OCI-LY3 (cell line): ENCODE data around the gene OR52A5.

Experiments used
- H2AFZ ChIP-seq: fragments of 200-600, 300-600 bp; shearing (Covaris generic); 2 replicates; pipeline ENCODE4 v1.6.0; 2014; ENCODE audit warnings: antibody characterized with exemption, low read depth, low read length
- H3K27ac ChIP-seq: fragments of 200-600, 300-600 bp; sonication (generic); 2 replicates; pipeline ENCODE4 v1.5.1; 2014; ENCODE audit warnings: mild to moderate bottlenecking, low read length, moderate library complexity, mixed read lengths
- H3K27me3 ChIP-seq: fragments of 200-600, 300-600 bp; sonication (generic); 2 replicates; pipeline ENCODE4 v1.6.1; 2014; ENCODE audit warnings: low read depth, low read length, mixed read lengths
- H3K36me3 ChIP-seq: fragments of 200-600, 300-600 bp; sonication (generic); replicated peaks from 2 replicates; pipeline ENCODE3; 2014; ENCODE audit warnings: low read depth, low read length, mixed read lengths
- H3K4me1 ChIP-seq: fragments of 300-600, 200-600 bp; sonication (generic); 2 replicates; pipeline ENCODE4 v1.6.1; 2014; ENCODE audit warnings: low read length, mixed read lengths
- H3K4me2 ChIP-seq: fragments of 200-600, 300-600 bp; sonication (generic); 2 replicates; pipeline ENCODE4 v1.6.1; 2014; ENCODE audit warnings: low read length, mixed read lengths
- H3K4me3 ChIP-seq: fragments of 300-600, 200-600 bp; sonication (generic); 2 replicates; pipeline ENCODE4 v1.5.1; 2014; ENCODE audit warnings: antibody characterized with exemption, mild to moderate bottlenecking, low read length, moderate library complexity
- H3K79me2 ChIP-seq: fragments of 300-600, 200-600 bp; shearing (Covaris generic); 2 replicates; pipeline ENCODE4 v1.6.1; 2014; ENCODE audit warnings: mild to moderate bottlenecking, low read length, mixed read lengths
- H3K9ac ChIP-seq: fragments of 300-600, 200-600 bp; shearing (Covaris generic); 2 replicates; pipeline ENCODE4 v1.6.0; 2014; ENCODE audit warnings: mild to moderate bottlenecking, low read length, moderate library complexity
- H3K9me3 ChIP-seq: fragments of 200-600, 300-600 bp; shearing (Covaris generic); 2 replicates; pipeline ENCODE4 v1.6.1; 2014; ENCODE audit warnings: low read length, mixed read lengths; ENCODE audit not compliant: insufficient read depth
- H4K20me1 ChIP-seq: fragments of 200-600, 300-600 bp; sonication (generic); 2 replicates; pipeline ENCODE4 v1.6.1; 2016; ENCODE audit warnings: low read length, mixed read lengths; ENCODE audit not compliant: insufficient read depth
- EZH2phosphoT487 ChIP-seq: fragments of 200-600 bp; shearing (Covaris generic); IDR thresholded peaks from 2 replicates; pipeline ENCODE4 v1.6.1; 2018; ENCODE audit warnings: antibody characterized with exemption, mixed run types, low read depth
- TF ChIP-seq, protein P1 (sequence below): fragments of 200-600, 300-600 bp; sonication (generic); IDR thresholded peaks from 2 replicates; pipeline ENCODE4 v1.5.1; 2014; ENCODE audit warnings: antibody characterized with exemption, low read length, low read depth

Gene OR52A5

DNA sequence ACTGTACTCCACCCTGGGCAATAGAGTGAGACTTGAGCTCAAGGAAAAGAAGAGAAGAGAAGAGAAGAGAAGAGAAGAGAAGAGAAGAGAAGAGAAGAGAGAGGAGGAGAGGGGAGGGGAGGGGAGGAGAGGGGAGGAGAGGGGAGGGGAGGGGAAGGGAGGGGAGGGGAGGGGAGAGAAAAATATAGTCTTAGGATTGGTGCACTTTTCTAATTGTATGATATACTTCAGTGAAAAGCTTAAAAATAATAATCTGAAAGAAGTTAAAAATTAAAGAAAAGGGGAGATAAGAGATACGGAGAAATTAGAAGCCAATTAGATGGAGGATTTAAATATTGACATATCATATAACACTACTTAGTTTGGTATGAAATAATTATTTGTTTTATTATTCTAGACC is 19.3 kb downstream of the OR52A5 start:
- Histone ChIP-seq H3K9me3 (no peaks in the 10 kb centered on the region), H3K4me1 (no peaks in the 10 kb centered on the region), H2AFZ (no peak overlapping the region), H3K79me2 (no peaks in the 10 kb centered on the region), H3K27ac (no peak overlapping the region), H3K9ac (no peak overlapping the region), H3K4me2 (no peak overlapping the region), H4K20me1 (no peaks in the 10 kb centered on the region), H3K36me3 (no peaks in the 10 kb centered on the region), H3K4me3 (no peak overlapping the region), H3K27me3 (0 out of 2 replicates have a peak, but pooled peaks cover 6% of the 10 kb centered on the region)
- TF ChIP-seq, protein P1, sequence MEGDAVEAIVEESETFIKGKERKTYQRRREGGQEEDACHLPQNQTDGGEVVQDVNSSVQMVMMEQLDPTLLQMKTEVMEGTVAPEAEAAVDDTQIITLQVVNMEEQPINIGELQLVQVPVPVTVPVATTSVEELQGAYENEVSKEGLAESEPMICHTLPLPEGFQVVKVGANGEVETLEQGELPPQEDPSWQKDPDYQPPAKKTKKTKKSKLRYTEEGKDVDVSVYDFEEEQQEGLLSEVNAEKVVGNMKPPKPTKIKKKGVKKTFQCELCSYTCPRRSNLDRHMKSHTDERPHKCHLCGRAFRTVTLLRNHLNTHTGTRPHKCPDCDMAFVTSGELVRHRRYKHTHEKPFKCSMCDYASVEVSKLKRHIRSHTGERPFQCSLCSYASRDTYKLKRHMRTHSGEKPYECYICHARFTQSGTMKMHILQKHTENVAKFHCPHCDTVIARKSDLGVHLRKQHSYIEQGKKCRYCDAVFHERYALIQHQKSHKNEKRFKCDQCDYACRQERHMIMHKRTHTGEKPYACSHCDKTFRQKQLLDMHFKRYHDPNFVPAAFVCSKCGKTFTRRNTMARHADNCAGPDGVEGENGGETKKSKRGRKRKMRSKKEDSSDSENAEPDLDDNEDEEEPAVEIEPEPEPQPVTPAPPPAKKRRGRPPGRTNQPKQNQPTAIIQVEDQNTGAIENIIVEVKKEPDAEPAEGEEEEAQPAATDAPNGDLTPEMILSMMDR, result no peak
- TF ChIP-seq EZH2phosphoT487, result no peak

- no peaks in the 10 kb centered on the region for H3K27me3 ChIP-seq
- TF ChIP-seq EZH2phosphoT487, result no peak
- TF ChIP-seq, protein P1, result no peak
- no peak overlapping the region for H2AFZ ChIP-seq
- H4K20me1 ChIP-seq, result no peaks in the 10 kb centered on the region
- no peaks in the 10 kb centered on the region for H3K79me2 ChIP-seq
- H3K36me3 ChIP-seq, result no peaks in the 10 kb centered on the region
- no peaks in the 10 kb centered on the region for H3K4me1 ChIP-seq
- H3K9me3 ChIP-seq, result no peaks in the 10 kb centered on the region
- H3K4me2 ChIP-seq, result no peak overlapping the region
- H3K4me3 ChIP-seq, result no peak overlapping the region
- no peak overlapping the region for H3K9ac ChIP-seq
- H3K27ac ChIP-seq, result no peak overlapping the region
Measured at GRCh38 chr11:5117588-5117987, 20.6 kb downstream of the OR52A5 start.

DNA sequence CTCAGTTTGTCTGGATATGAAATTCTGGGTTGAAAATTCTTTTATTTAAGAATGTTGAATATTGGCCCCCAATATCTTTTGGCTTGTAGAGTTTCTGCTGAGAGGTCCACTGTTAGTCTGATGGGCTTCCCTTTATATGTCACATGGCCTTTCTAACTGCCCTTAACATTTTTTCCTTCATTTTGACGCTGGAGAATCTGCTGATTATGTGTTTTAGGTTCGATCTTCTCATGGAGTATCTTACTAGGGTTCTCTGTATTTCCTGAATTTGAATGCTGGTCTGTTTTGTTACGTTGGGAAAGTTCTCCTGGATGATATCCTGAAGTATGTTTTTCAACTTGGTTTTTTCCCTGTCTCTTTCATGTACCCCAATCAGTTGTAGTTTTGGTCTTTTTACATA is 22.8 kb downstream of the OR52A5 start:
- TF ChIP-seq EZH2phosphoT487, result no peak
- TF ChIP-seq, protein P1, result no peak
- no peak overlapping the region for H3K4me2 ChIP-seq
- no peaks in the 10 kb centered on the region for H4K20me1 ChIP-seq
- H3K27me3 ChIP-seq, result no peaks in the 10 kb centered on the region
- H3K4me3 ChIP-seq, result no peak overlapping the region
- no peak overlapping the region for H3K9ac ChIP-seq
- no peak overlapping the region for H3K27ac ChIP-seq
- H2AFZ ChIP-seq, result no peak overlapping the region
- H3K9me3 ChIP-seq, result no peaks in the 10 kb centered on the region
- H3K79me2 ChIP-seq, result no peaks in the 10 kb centered on the region
- H3K4me1 ChIP-seq, result no peaks in the 10 kb centered on the region
- H3K36me3 ChIP-seq, result no peaks in the 10 kb centered on the region

- TF ChIP-seq, protein P1, result no peak
- TF ChIP-seq EZH2phosphoT487, result no peak
- H3K4me3 ChIP-seq, result no peak overlapping the region
- H3K79me2 ChIP-seq, result no peaks in the 10 kb centered on the region
- no peaks in the 10 kb centered on the region for H3K36me3 ChIP-seq
- peaks cover 6% of the 10 kb centered on the region for H3K4me1 ChIP-seq
- 0 out of 2 replicates have a peak, but pooled peaks cover 3% of the 10 kb centered on the region for H3K27me3 ChIP-seq
- H3K4me2 ChIP-seq, result peak overlapping the region; percentile 12; the same call in 1 of the 2 replicates
- no peaks in the 10 kb centered on the region for H3K9me3 ChIP-seq
- H3K27ac ChIP-seq, result no peak overlapping the region
- no peaks in the 10 kb centered on the region for H4K20me1 ChIP-seq
- H2AFZ ChIP-seq, result no peak overlapping the region
- H3K9ac ChIP-seq, result no peak overlapping the region
Measured at GRCh38 chr11:5107285-5107684, 30.9 kb downstream of the OR52A5 start.
